ENCODE measurements around the gene FOS.

Gene FOS

GRCh38 chr14:75279153-75279762 lies 630 bp downstream of the FOS start:
- DNase-seq (ENCODE audit: low spot score) (no peak), ATAC-seq (ENCODE audit: low read depth) (no peak)
- H3K27ac ChIP-seq (ENCODE audit: poor library complexity, severe bottlenecking): peak overlapping the region; percentile 82
- H3K4me3 ChIP-seq (ENCODE audit: severe bottlenecking): peak overlapping the region; percentile 83
- TF ChIP-seq, protein P1, sequence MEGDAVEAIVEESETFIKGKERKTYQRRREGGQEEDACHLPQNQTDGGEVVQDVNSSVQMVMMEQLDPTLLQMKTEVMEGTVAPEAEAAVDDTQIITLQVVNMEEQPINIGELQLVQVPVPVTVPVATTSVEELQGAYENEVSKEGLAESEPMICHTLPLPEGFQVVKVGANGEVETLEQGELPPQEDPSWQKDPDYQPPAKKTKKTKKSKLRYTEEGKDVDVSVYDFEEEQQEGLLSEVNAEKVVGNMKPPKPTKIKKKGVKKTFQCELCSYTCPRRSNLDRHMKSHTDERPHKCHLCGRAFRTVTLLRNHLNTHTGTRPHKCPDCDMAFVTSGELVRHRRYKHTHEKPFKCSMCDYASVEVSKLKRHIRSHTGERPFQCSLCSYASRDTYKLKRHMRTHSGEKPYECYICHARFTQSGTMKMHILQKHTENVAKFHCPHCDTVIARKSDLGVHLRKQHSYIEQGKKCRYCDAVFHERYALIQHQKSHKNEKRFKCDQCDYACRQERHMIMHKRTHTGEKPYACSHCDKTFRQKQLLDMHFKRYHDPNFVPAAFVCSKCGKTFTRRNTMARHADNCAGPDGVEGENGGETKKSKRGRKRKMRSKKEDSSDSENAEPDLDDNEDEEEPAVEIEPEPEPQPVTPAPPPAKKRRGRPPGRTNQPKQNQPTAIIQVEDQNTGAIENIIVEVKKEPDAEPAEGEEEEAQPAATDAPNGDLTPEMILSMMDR (IDR thresholded peaks at IDR 0.05; ENCODE audit: poor library complexity, severe bottlenecking): no peak
- peaks cover 20% of the 10 kb centered on the region for H3K4me1 ChIP-seq (ENCODE audit: insufficient read depth, poor library complexity, severe bottlenecking)
- peaks cover 38% of the 10 kb centered on the region for H3K36me3 ChIP-seq (ENCODE audit: low read depth)
- no peaks in the 10 kb centered on the region for H3K9me3 ChIP-seq (ENCODE audit: severe bottlenecking)
- H3K27me3 ChIP-seq (ENCODE audit: insufficient read depth, poor library complexity, severe bottlenecking): no peaks in the 10 kb centered on the region

GRCh38 chr14:75279763-75280290 lies 1.2 kb downstream of the FOS start:
- Histone ChIP-seq H3K4me3 (ENCODE audit: severe bottlenecking) (peak overlapping the region; percentile 83), H3K27ac (ENCODE audit: poor library complexity, severe bottlenecking) (peak overlapping the region; percentile 82), H3K27me3 (ENCODE audit: insufficient read depth, poor library complexity, severe bottlenecking) (no peaks in the 10 kb centered on the region), H3K4me1 (ENCODE audit: insufficient read depth, poor library complexity, severe bottlenecking) (peaks cover 20% of the 10 kb centered on the region), H3K9me3 (ENCODE audit: severe bottlenecking) (no peaks in the 10 kb centered on the region), H3K36me3 (ENCODE audit: low read depth) (peaks cover 38% of the 10 kb centered on the region)
- TF ChIP-seq, protein P1 (IDR thresholded peaks at IDR 0.05; ENCODE audit: poor library complexity, severe bottlenecking): no peak
- ATAC-seq (ENCODE audit: low read depth): no peak
- DNase-seq (ENCODE audit: low spot score): peak; percentile 76

GRCh38 chr14:75280291-75280830 lies 1.7 kb downstream of the FOS start:
- ATAC-seq (ENCODE audit: low read depth) (no peak), DNase-seq (ENCODE audit: low spot score) (no peak)
- H3K4me3 ChIP-seq (ENCODE audit: severe bottlenecking): peak overlapping the region; percentile 83
- peak overlapping the region; percentile 82 for H3K27ac ChIP-seq (ENCODE audit: poor library complexity, severe bottlenecking)
- no peaks in the 10 kb centered on the region for H3K9me3 ChIP-seq (ENCODE audit: severe bottlenecking)
- H3K27me3 ChIP-seq (ENCODE audit: insufficient read depth, poor library complexity, severe bottlenecking): no peaks in the 10 kb centered on the region
- TF ChIP-seq, protein P1 (IDR thresholded peaks at IDR 0.05; ENCODE audit: poor library complexity, severe bottlenecking): no peak
- H3K4me1 ChIP-seq (ENCODE audit: insufficient read depth, poor library complexity, severe bottlenecking): peaks cover 20% of the 10 kb centered on the region
- peaks cover 38% of the 10 kb centered on the region for H3K36me3 ChIP-seq (ENCODE audit: low read depth)

DNA sequence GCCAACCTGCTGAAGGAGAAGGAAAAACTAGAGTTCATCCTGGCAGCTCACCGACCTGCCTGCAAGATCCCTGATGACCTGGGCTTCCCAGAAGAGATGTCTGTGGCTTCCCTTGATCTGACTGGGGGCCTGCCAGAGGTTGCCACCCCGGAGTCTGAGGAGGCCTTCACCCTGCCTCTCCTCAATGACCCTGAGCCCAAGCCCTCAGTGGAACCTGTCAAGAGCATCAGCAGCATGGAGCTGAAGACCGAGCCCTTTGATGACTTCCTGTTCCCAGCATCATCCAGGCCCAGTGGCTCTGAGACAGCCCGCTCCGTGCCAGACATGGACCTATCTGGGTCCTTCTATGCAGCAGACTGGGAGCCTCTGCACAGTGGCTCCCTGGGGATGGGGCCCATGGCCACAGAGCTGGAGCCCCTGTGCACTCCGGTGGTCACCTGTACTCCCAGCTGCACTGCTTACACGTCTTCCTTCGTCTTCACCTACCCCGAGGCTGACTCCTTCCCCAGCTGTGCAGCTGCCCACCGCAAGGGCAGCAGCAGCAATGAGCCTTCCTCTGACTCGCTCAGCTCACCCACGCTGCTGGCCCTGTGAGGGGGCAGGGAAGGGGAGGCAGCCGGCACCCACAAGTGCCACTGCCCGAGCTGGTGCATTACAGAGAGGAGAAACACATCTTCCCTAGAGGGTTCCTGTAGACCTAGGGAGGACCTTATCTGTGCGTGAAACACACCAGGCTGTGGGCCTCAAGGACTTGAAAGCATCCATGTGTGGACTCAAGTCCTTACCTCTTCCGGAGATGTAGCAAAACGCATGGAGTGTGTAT lies 2.4 kb downstream of the FOS start:
- ATAC-seq (ENCODE audit: low read depth): no peak
- DNase-seq (ENCODE audit: low spot score): no peak
- Histone ChIP-seq H3K4me1 (ENCODE audit: insufficient read depth, poor library complexity, severe bottlenecking) (peaks cover 20% of the 10 kb centered on the region), H3K27ac (ENCODE audit: poor library complexity, severe bottlenecking) (no peak overlapping the region), H3K36me3 (ENCODE audit: low read depth) (peaks cover 38% of the 10 kb centered on the region), H3K4me3 (ENCODE audit: severe bottlenecking) (peak overlapping the region; percentile 83), H3K27me3 (ENCODE audit: insufficient read depth, poor library complexity, severe bottlenecking) (no peaks in the 10 kb centered on the region), H3K9me3 (ENCODE audit: severe bottlenecking) (no peaks in the 10 kb centered on the region)
- TF ChIP-seq, protein P1 (IDR thresholded peaks at IDR 0.05; ENCODE audit: poor library complexity, severe bottlenecking): no peak

Measured in RWPE2 (cell line).